GM23338 (cell line): ENCODE data around the gene ZMAT2. TPM values are rescaled to one million over a fixed set of nuclear protein-coding genes. Genes with fewer than 3 reads are reported as not detected.
"Not testable (repeated sequence)": the region's sequence is repeated elsewhere in the genome, so short reads cannot be mapped to it uniquely, and the experiment has no call there.

Experiments used
- ATAC-seq: fragments of 200-7000 bp; cut with Tn5 transposase; 3 replicates; pipeline ENCODE4 v1.9.1; 2020
- DNase-seq: peaks from one replicate; pipeline ENCODE4 v3.0.0-alpha.2; 2015; ENCODE audit warnings: low spot score
- H2AFZ ChIP-seq: fragments of 200-600 bp; sonication (generic); 2 replicates; pipeline ENCODE4 v1.8.0; 2016; ENCODE audit warnings: antibody characterized with exemption, mild to moderate bottlenecking, moderate library complexity
- H3F3A ChIP-seq: fragments of 200-600 bp; sonication (generic); replicated peaks from 2 replicates; pipeline ENCODE4 v1.8.0; 2017; ENCODE audit warnings: antibody characterized with exemption, mixed run types, low read depth
- H3K27ac ChIP-seq: fragments of 200-600 bp; sonication (generic); 2 replicates; pipeline ENCODE4 v1.6.1; 2016; ENCODE audit warnings: low read depth
- H3K27me3 ChIP-seq: fragments of 200-600 bp; sonication (generic); 2 replicates; pipeline ENCODE4 v1.8.0; 2016; ENCODE audit warnings: mild to moderate bottlenecking, mixed run types, moderate library complexity; ENCODE audit not compliant: insufficient read depth
- H3K36me3 ChIP-seq: fragments of 200-600 bp; sonication (generic); 2 replicates; pipeline ENCODE4 v1.8.0; 2016; ENCODE audit warnings: mild to moderate bottlenecking; ENCODE audit not compliant: insufficient read depth
- H3K4me1 ChIP-seq: fragments of 200-600 bp; sonication (generic); 2 replicates; pipeline ENCODE4 v1.8.0; 2016; ENCODE audit warnings: mild to moderate bottlenecking, moderate library complexity; ENCODE audit not compliant: insufficient read depth
- H3K4me2 ChIP-seq: fragments of 200-600 bp; sonication (generic); 2 replicates; pipeline ENCODE4 v1.7.1; 2017; ENCODE audit warnings: mixed run types
- H3K4me3 ChIP-seq: fragments of 200-600 bp; sonication (generic); 2 replicates; pipeline ENCODE4 v1.6.1; 2016; ENCODE audit warnings: mixed run types
- H3K79me2 ChIP-seq: fragments of 200-600 bp; sonication (generic); replicated peaks from 2 replicates; pipeline ENCODE4 v1.8.0; 2017; ENCODE audit warnings: mild to moderate bottlenecking; ENCODE audit not compliant: insufficient read depth
- H3K9me2 ChIP-seq: fragments of 200-600 bp; sonication (generic); 2 replicates; pipeline ENCODE4 v1.8.0; 2017; ENCODE audit not compliant: insufficient read depth
- H4K20me1 ChIP-seq: fragments of 200-600 bp; sonication (generic); replicated peaks from 2 replicates; pipeline ENCODE4 v1.8.0; 2017; ENCODE audit warnings: mild to moderate bottlenecking; ENCODE audit not compliant: insufficient read depth
- H3K27ac Mint-ChIP-seq: 2 replicates; pipeline ENCODE4 v1.8.0; 2020; ENCODE audit warnings: inconsistent platforms, mild to moderate bottlenecking, moderate library complexity, mixed read lengths
- H3K27me3 Mint-ChIP-seq: 3 replicates; pipeline ENCODE4 v1.8.0; 2022; ENCODE audit warnings: low read depth, mild to moderate bottlenecking, moderate library complexity, mixed read lengths, inconsistent platforms; ENCODE audit not compliant: insufficient read depth, poor library complexity
- H3K36me3 Mint-ChIP-seq: 3 replicates; pipeline ENCODE4 v1.8.0; 2021; ENCODE audit warnings: low read depth, mild to moderate bottlenecking, inconsistent platforms, moderate library complexity, mixed read lengths
- H3K4me1 Mint-ChIP-seq: 3 replicates; pipeline ENCODE4 v1.8.0; 2020; ENCODE audit warnings: mild to moderate bottlenecking, inconsistent platforms, mixed read lengths
- H3K4me3 Mint-ChIP-seq: 3 replicates; pipeline ENCODE4 v1.8.0; 2021; ENCODE audit warnings: moderate library complexity, mild to moderate bottlenecking, inconsistent platforms, mixed read lengths
- H3K9me3 Mint-ChIP-seq: 3 replicates; pipeline ENCODE4 v1.8.0; 2020; ENCODE audit warnings: moderate library complexity, mild to moderate bottlenecking, inconsistent platforms, mixed read lengths
- CREB1 ChIP-seq: fragments of 250-450 bp; sonication (Bioruptor Pico); IDR thresholded peaks from 2 replicates; pipeline ENCODE4 v1.5.0; 2020; ENCODE audit warnings: low read depth, mild to moderate bottlenecking, moderate library complexity
- ETS1 ChIP-seq: IDR thresholded peaks from 2 replicates; pipeline ENCODE4 v1.6.1; 2016; ENCODE audit warnings: antibody characterized with exemption
- EZH2phosphoT487 ChIP-seq: fragments of 200-600 bp; sonication (generic); IDR thresholded peaks from one replicate; pipeline ENCODE4 v1.8.1; 2018; ENCODE audit warnings: antibody characterized with exemption; ENCODE audit not compliant: unreplicated experiment
- JUNB ChIP-seq: IDR thresholded peaks from one replicate; pipeline ENCODE4 v1.6.1; 2016; ENCODE audit warnings: antibody characterized with exemption; ENCODE audit not compliant: unreplicated experiment
- NANOG ChIP-seq: IDR thresholded peaks from 2 replicates; pipeline ENCODE4 v1.6.1; 2016; ENCODE audit warnings: antibody characterized with exemption, borderline replicate concordance
- POLR2AphosphoS5 ChIP-seq: IDR thresholded peaks from 2 replicates; pipeline ENCODE4 v1.6.1; 2016; ENCODE audit warnings: antibody characterized with exemption, low read depth
- REST ChIP-seq: IDR thresholded peaks from one replicate; pipeline ENCODE4 v1.6.1; 2018; ENCODE audit warnings: antibody characterized with exemption; ENCODE audit not compliant: unreplicated experiment
- STAT1 ChIP-seq: IDR thresholded peaks from one replicate; pipeline ENCODE4 v1.6.1; 2016; ENCODE audit warnings: antibody characterized with exemption; ENCODE audit not compliant: unreplicated experiment
- ZNF114 ChIP-seq: fragments of 250-450 bp; sonication (Bioruptor Pico); IDR thresholded peaks from 2 replicates; pipeline ENCODE4 v1.5.0; 2020; ENCODE audit warnings: mild to moderate bottlenecking, moderate library complexity
- ZNF331 ChIP-seq: fragments of 250-450 bp; sonication (Bioruptor Pico); IDR thresholded peaks from 2 replicates; pipeline ENCODE4 v1.5.0; 2020; ENCODE audit warnings: low read depth, mild to moderate bottlenecking, moderate library complexity
- polyA plus RNA-seq: library from polyadenylated mRNA; unstranded; fragments of >200 nt; fragmentation: Nextera tagmentation; extraction: Ambion mirVana; gene quantifications from 2 replicates; pipeline ENCODE4 v1.2.1, GENCODE V29; 2016
- total RNA-seq: library from RNA; depleted of rRNA; stranded (reverse); fragments of >200 nt; shearing (Covaris generic); gene quantifications from 2 replicates; pipeline ENCODE4 v1.2.3, GENCODE V29; 2014

ZMAT2 gene
- total and polyA plus RNA-seq, 2 experiments from 2014 or later: 26.4 to 50.6 TPM

- ATAC-seq, H3K9me2 ChIP-seq, DNase-seq, H3K4me3 Mint-ChIP-seq, H3K27ac ChIP-seq, H3K27me3 ChIP-seq, H3K27ac Mint-ChIP-seq, H3K9me3 Mint-ChIP-seq, H3K4me3 ChIP-seq, H2AFZ ChIP-seq, H3K4me2 ChIP-seq, H4K20me1 ChIP-seq, H3K4me1 ChIP-seq: not testable (repeated sequence)
- Histone ChIP-seq H3F3A (peaks cover 14% of the 10 kb centered on the region; the same call in 1 of the 2 replicates), H3K79me2 (peaks cover 13% of the 10 kb centered on the region), H3K36me3 (peaks cover 14% of the 10 kb centered on the region; the same call in 1 of the 2 replicates)
- Mint-ChIP-seq H3K27me3 (peaks cover 11% of the 10 kb centered on the region), H3K4me1 (peaks cover 13% of the 10 kb centered on the region), H3K36me3 (peaks cover 74% of the 10 kb centered on the region)
Observed at GRCh38 chr5:140671035-140671434, 29.2 kb upstream of the ZMAT2 start.

- peak; percentile 3; the same call in 2 of the 3 replicates for ATAC-seq
- H3K36me3 ChIP-seq: peaks cover 14% of the 10 kb centered on the region; the same call in 1 of the 2 replicates
Observed at GRCh38 chr5:140671472-140672125, 28.6 kb upstream of the ZMAT2 start.

GRCh38 chr5:140672455-140673186 is 27.6 kb upstream of the ZMAT2 start:
- Mint-ChIP-seq H3K36me3 (peaks cover 78% of the 10 kb centered on the region), H3K4me3 (peak overlapping the region; percentile 47; the same call in 2 of the 3 replicates), H3K9me3 (no peaks in the 10 kb centered on the region), H3K27ac (no peak overlapping the region), H3K4me1 (peaks cover 9% of the 10 kb centered on the region), H3K27me3 (peaks cover 9% of the 10 kb centered on the region)
- ATAC-seq (peak; percentile 70), DNase-seq (peak; percentile 76)
- Histone ChIP-seq H3K4me2 (peak overlapping the region; percentile 71), H3K4me3 (peak overlapping the region; percentile 57), H3K79me2 (no peaks in the 10 kb centered on the region), H3K4me1 (peaks cover 6% of the 10 kb centered on the region), H3K9me2 (no peaks in the 10 kb centered on the region), H3K36me3 (peaks cover 14% of the 10 kb centered on the region; the same call in 1 of the 2 replicates), H4K20me1 (no peaks in the 10 kb centered on the region), H3F3A (peaks cover 14% of the 10 kb centered on the region; the same call in 1 of the 2 replicates), H3K27me3 (no peaks in the 10 kb centered on the region), H2AFZ (peak overlapping the region; percentile 52; the same call in 1 of the 2 replicates), H3K27ac (no peak overlapping the region)
- TF ChIP-seq REST: no peak
- TF ChIP-seq EZH2phosphoT487: no peak
- TF ChIP-seq ZNF114 (CRISPR knock-in tag): no peak
- TF ChIP-seq CREB1: no peak
- TF ChIP-seq ZNF331 (CRISPR knock-in tag): no peak
- TF ChIP-seq STAT1: no peak
- TF ChIP-seq JUNB: no peak

More at GRCh38 chr5:140671472-140672125, 28.6 kb upstream of the ZMAT2 start:
- TF ChIP-seq POLR2AphosphoS5 (peak; percentile 4; the same call in 1 of the 2 replicates), NANOG (peak; percentile 41; the same call in 1 of the 2 replicates), ETS1 (no peak), ZNF114 (CRISPR knock-in tag) (no peak), JUNB (no peak), CREB1 (no peak), STAT1 (no peak)
- Histone ChIP-seq H3K4me1 (peaks cover 6% of the 10 kb centered on the region), H3K4me2 (peak overlapping the region; percentile 71), H3K27ac (no peak overlapping the region), H3K79me2 (peaks cover 7% of the 10 kb centered on the region), H3K27me3 (no peaks in the 10 kb centered on the region), H3K4me3 (peak overlapping the region; percentile 57), H2AFZ (no peak overlapping the region), H4K20me1 (no peaks in the 10 kb centered on the region), H3K9me2 (no peaks in the 10 kb centered on the region), H3F3A (peaks cover 14% of the 10 kb centered on the region; the same call in 1 of the 2 replicates)
- Mint-ChIP-seq H3K9me3 (no peaks in the 10 kb centered on the region), H3K27ac (no peak overlapping the region), H3K36me3 (peaks cover 76% of the 10 kb centered on the region), H3K4me1 (peaks cover 9% of the 10 kb centered on the region), H3K27me3 (peaks cover 9% of the 10 kb centered on the region), H3K4me3 (peak overlapping the region; percentile 47)
- DNase-seq: peak; percentile 31
